K562 (cell line): ENCODE measurements around the gene RFPL3. TPM values are rescaled to one million over a fixed set of nuclear protein-coding genes. Genes with fewer than 3 reads are reported as not detected.

Experiments
- ATAC-seq: fragments of 200-7000 bp; cut with Tn5 transposase; 3 replicates; pipeline ENCODE4 v1.9.1; 2020; ENCODE audit warnings: moderate library complexity
- BruUV-seq: library from RNA; stranded (reverse); fragments of 400-500 nt; replicated peaks from 2 replicates; lab custom pipeline; 2021; lab: Mats Ljungman, UMichigan
- CTCF ChIA-PET: fragments of 300-600 bp; formaldehyde crosslinking; extraction: SDS; loops from one replicate; lab custom pipeline; 2021; ENCODE audit warnings: low intra/inter-chr PET ratio; lab: Yijun Ruan, JAX
- POLR2A ChIA-PET: fragments of 300-600, 350-650 bp; sonication (Branson Sonifier 250); formaldehyde crosslinking; extraction: SDS; loops from one replicate; lab custom pipeline; 2021; ENCODE audit warnings: antibody characterized with exemption, inconsistent platforms; lab: Yijun Ruan, JAX
- DNase-seq, 4 experiments: peaks; one replicate each; pipeline versions ENCODE4 v3.0.0 to v3.0.0-alpha.2; 2011 to 2018; ENCODE audit warnings: low spot score in 3 of 4, mixed read lengths in 3 of 4; ENCODE audit errors: extremely low read depth in 1 of 4
- FAIRE-seq: peaks from 2 replicates; lab custom pipeline; 2011; peaks lifted over from hg19 to GRCh38; lab: Jason Lieb, UNC
- H2AFZ ChIP-seq: 2 replicates; pipeline ENCODE4 v1.6.0; 2011; ENCODE audit warnings: low read depth, low read length, control low read depth, inconsistent platforms
- H3K27ac ChIP-seq: fragments of 200-600 bp; 3 replicates; pipeline ENCODE4 v1.8.0; 2011; ENCODE audit warnings: low read depth, mild to moderate bottlenecking, control low read depth, inconsistent platforms, low read length, moderate library complexity, mixed read lengths; ENCODE audit errors: extremely low read depth
- H3K27me3 ChIP-seq, 2 experiments: fragments of 300-600 bp in 1 of 2; 2 replicates in 1 of 2; 3 replicates in 1 of 2; pipeline versions ENCODE4 v1.6.0 to v1.8.0; 2011; ENCODE audit warnings: inconsistent platforms in 2 of 2, low read length in 2 of 2, mild to moderate bottlenecking in 1 of 2, mixed read lengths in 1 of 2, moderate library complexity in 1 of 2; ENCODE audit not compliant: control insufficient read depth in 2 of 2, insufficient read depth in 2 of 2
- H3K36me3 ChIP-seq: fragments of 300-600 bp; 3 replicates; pipeline ENCODE4 v1.8.0; 2011; ENCODE audit warnings: mild to moderate bottlenecking, low read length, inconsistent platforms; ENCODE audit not compliant: control insufficient read depth, insufficient read depth
- H3K4me1 ChIP-seq, 2 experiments: fragments of 200-600 bp in 1 of 2; replicated peaks in 1 of 2; 2 replicates in 1 of 2; 3 replicates in 1 of 2; pipeline versions ENCODE4 v1.5.1 to v1.8.0; 2011; ENCODE audit warnings: inconsistent platforms in 2 of 2, low read length in 2 of 2, mild to moderate bottlenecking in 1 of 2, mixed read lengths in 1 of 2, moderate library complexity in 1 of 2; ENCODE audit not compliant: control insufficient read depth in 2 of 2, insufficient read depth in 2 of 2
- H3K4me2 ChIP-seq: 2 replicates; pipeline ENCODE4 v1.6.1; 2011; ENCODE audit warnings: low read length, control low read depth, inconsistent platforms, mixed read lengths; ENCODE audit not compliant: insufficient read depth
- H3K4me3 ChIP-seq: fragments of 200-600 bp; sonication (generic), shearing (Covaris generic); 2 replicates; pipeline ENCODE4 v1.5.1; 2016; ENCODE audit warnings: control low read depth, inconsistent platforms
- H3K79me2 ChIP-seq: fragments of 200-600 bp; 3 replicates; pipeline ENCODE4 v1.8.0; 2011; ENCODE audit warnings: low read length, inconsistent platforms; ENCODE audit not compliant: control insufficient read depth, insufficient read depth
- H3K9ac ChIP-seq, 2 experiments: 2 replicates each; pipeline versions ENCODE4 v1.6.0 to v1.6.1; 2011; ENCODE audit warnings: low read depth in 2 of 2, low read length in 2 of 2, control low read depth in 1 of 2, inconsistent platforms in 1 of 2, mild to moderate bottlenecking in 1 of 2, mixed read lengths in 1 of 2; ENCODE audit not compliant: insufficient read depth in 1 of 2
- H3K9me1 ChIP-seq: one replicate; pipeline ENCODE4 v1.6.0; 2011; ENCODE audit warnings: inconsistent platforms, mild to moderate bottlenecking, low read length, moderate library complexity; ENCODE audit not compliant: control insufficient read depth, insufficient read depth
- H3K9me3 ChIP-seq: replicated peaks from 2 replicates; pipeline ENCODE4 v1.5.1; 2011; ENCODE audit warnings: low read depth, low read length, inconsistent platforms; ENCODE audit not compliant: control insufficient read depth, insufficient read depth
- H4K20me1 ChIP-seq: replicated peaks from 2 replicates; pipeline ENCODE4 v1.6.1; 2011; ENCODE audit warnings: low read length, inconsistent platforms, mixed read lengths; ENCODE audit not compliant: control insufficient read depth, insufficient read depth
- ARID1B ChIP-seq: fragments of 450-650 bp; IDR thresholded peaks from 2 replicates; pipeline ENCODE4 v1.6.1; 2016; ENCODE audit warnings: antibody characterized with exemption, mild to moderate bottlenecking, inconsistent platforms
- CBFB ChIP-seq: sonication (generic); formaldehyde crosslinking; IDR thresholded peaks from 2 replicates; pipeline ENCODE4 v1.4.0; 2020; ENCODE audit warnings: mild to moderate bottlenecking, missing genetic modification reagents
- CEBPG ChIP-seq, 3 experiments: fragments of 200-800 bp in 1 of 3; sonication (Bioruptor generic) in 1 of 3; sonication (generic) in 1 of 3; formaldehyde crosslinking in 1 of 3; IDR thresholded peaks in 2 of 3; conservative IDR thresholded peaks in 1 of 3; 2 replicates each; pipeline versions ENCODE4 v1.6.1 to v1.8.0; 2016 to 2022; ENCODE audit warnings: missing compliant biosample characterization in 2 of 3, missing genetic modification characterization in 2 of 3, mild to moderate bottlenecking in 1 of 3, missing genetic modification reagents in 1 of 3
- DIDO1 ChIP-seq: fragments of 450-650 bp; IDR thresholded peaks from 2 replicates; pipeline ENCODE4 v1.6.1; 2016; ENCODE audit warnings: low read depth, missing biosample characterization, missing genetic modification characterization
- FOXA1 ChIP-seq: fragments of 450-650 bp; IDR thresholded peaks from 2 replicates; pipeline ENCODE4 v1.6.1; 2016; ENCODE audit warnings: mild to moderate bottlenecking, borderline replicate concordance
- FOXJ3 ChIP-seq: sonication (generic); formaldehyde crosslinking; IDR thresholded peaks from 2 replicates; pipeline ENCODE4 v1.4.0; 2020; ENCODE audit warnings: mild to moderate bottlenecking, missing genetic modification reagents
- GABPB1 ChIP-seq: sonication (generic); formaldehyde crosslinking; IDR thresholded peaks from 2 replicates; pipeline ENCODE4 v1.8.0; 2022; ENCODE audit warnings: mild to moderate bottlenecking, missing genetic modification reagents
- GABPB2 ChIP-seq: fragments of 250-450 bp; sonication (Bioruptor Pico); conservative IDR thresholded peaks from 2 replicates; pipeline ENCODE4 v1.5.1; 2021; ENCODE audit warnings: mild to moderate bottlenecking
- NONO ChIP-seq, 2 experiments: fragments of 200-400 bp in 1 of 2; fragments of 450-650 bp in 1 of 2; formaldehyde crosslinking in 1 of 2; IDR thresholded peaks; 2 replicates each; pipeline ENCODE4 v1.6.1; 2017; ENCODE audit warnings: low read depth in 2 of 2, mild to moderate bottlenecking in 2 of 2, moderate library complexity in 2 of 2, low read length in 1 of 2
- SPI1 ChIP-seq: IDR thresholded peaks from 2 replicates; pipeline ENCODE4 v1.6.1; 2011; ENCODE audit warnings: low read depth, low read length, control low read depth, borderline replicate concordance
- XRCC3 ChIP-seq: fragments of 450-650 bp; IDR thresholded peaks from 2 replicates; pipeline ENCODE4 v1.6.1; 2017; ENCODE audit warnings: mild to moderate bottlenecking, moderate library complexity
- ZNF23 ChIP-seq: fragments of 250-450 bp; sonication (Bioruptor Pico); IDR thresholded peaks from 2 replicates; pipeline ENCODE4 v1.4.0; 2020; ENCODE audit warnings: mild to moderate bottlenecking
- WGBS: fragments of 100-300 bp; shearing (Covaris generic); methylation state at CpG from one replicate; pipeline ENCODE4 v1.1.6; 2016; ENCODE audit warnings: low coverage, mixed read lengths; ENCODE audit not compliant: insufficient coverage; ENCODE audit errors: missing lambda C conversion rate; 5-methylcytosine and 5-hydroxymethylcytosine counted together
- in situ Hi-C: fragments of 300-500 bp; cut with MboI; formaldehyde crosslinking; loops from 4 replicates; pipeline ENCODE4 v1.15.0; 2018; ENCODE audit warnings: inconsistent platforms, mixed read lengths
- intact Hi-C: fragments of 100-400 bp; cut with micrococcal nuclease; formaldehyde crosslinking; loops from 2 replicates; pipeline ENCODE4 v1.14.2; 2022
- polyA plus RNA-seq, 8 experiments: library from polyadenylated mRNA; depleted of rRNA in 4 of 8; stranded (reverse) in 5 of 8; unstranded in 3 of 8; fragments of >200 nt; fragmentation: Nextera tagmentation in 2 of 8; fragmentation: Illumina TruSeq in 1 of 8; extraction: Ambion mirVana in 2 of 8; extraction: Trizol in 1 of 8; gene quantifications; 2 replicates each; pipeline versions ENCODE4 v1.2.1 to v1.2.3, GENCODE V29; 2011 to 2014; ENCODE audit warnings: inconsistent platforms in 1 of 8, missing spikeins in 1 of 8
- total RNA-seq, 7 experiments: library from RNA; depleted of rRNA in 6 of 7; stranded (reverse); fragments of >200 nt in 6 of 7; fragmentation: Illumina TruSeq in 2 of 7; extraction: Trizol in 2 of 7; gene quantifications; 2 replicates each; pipeline versions ENCODE4 v1.2.1 to v1.2.3, GENCODE V29; 2011 to 2021; ENCODE audit warnings: low replicate concordance in 1 of 7
- TF ChIP-seq, protein P1 (sequence below): fragments of 450-650 bp; IDR thresholded peaks from 2 replicates; pipeline ENCODE4 v1.7.1; 2018; ENCODE audit warnings: mild to moderate bottlenecking, low read depth; ENCODE audit not compliant: partially characterized antibody
- TF ChIP-seq, protein P2 (sequence below): fragments of 450-650 bp; conservative IDR thresholded peaks from 2 replicates; pipeline ENCODE4 v1.6.1; 2016; ENCODE audit warnings: missing genetic modification characterization, low read depth, mild to moderate bottlenecking, control low read depth, missing compliant biosample characterization
- TF ChIP-seq, protein P3 (sequence below): fragments of 200-800 bp; sonication (Bioruptor generic); IDR thresholded peaks from 2 replicates; pipeline ENCODE4 v1.6.1; 2017; ENCODE audit warnings: missing genetic modification characterization, missing compliant biosample characterization

The RFPL3 gene
- total and polyA plus RNA-seq, 9 of the 15 experiments (the other 6 are each of a cell fraction or from before 2014, with no cell fraction given): not detected

DNA sequence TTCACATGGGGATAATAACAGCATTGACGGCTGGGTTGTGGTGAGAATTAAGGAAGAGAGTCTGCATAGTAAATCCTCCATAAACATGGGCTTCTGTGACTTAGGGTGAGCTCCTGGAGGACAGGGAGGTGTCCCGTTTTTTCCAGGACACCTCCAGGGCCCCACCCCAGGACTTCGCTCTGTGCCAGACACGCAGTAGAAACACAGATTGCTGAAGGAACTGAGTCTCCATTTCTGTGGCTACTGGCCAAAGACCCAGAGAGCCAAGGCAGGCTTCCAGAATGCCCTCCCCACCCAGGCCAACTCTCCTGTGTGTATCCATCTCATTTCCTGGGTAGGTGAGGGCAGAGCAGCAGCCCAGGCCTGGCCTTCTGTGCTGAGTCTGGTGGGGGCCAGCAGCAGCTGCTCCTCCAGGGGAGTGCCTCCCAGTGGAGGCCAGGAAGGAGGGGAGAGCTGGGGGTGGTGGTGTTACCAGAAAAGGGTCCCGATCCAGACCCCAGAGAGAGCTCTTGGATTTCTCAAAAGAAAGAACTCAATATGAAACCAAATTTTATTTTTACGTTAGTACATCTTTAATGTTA is 9.5 kb upstream of the RFPL3 start:
- no TSS peak for BruUV-seq
- ATAC-seq: no peak
- DNase-seq: no peak
- ChIA-PET CTCF (no interaction called here), POLR2A (no interaction called here)
- no peaks in the 10 kb centered on the region; a peak in 1 of 5 replicates for H3K4me1 ChIP-seq
- no peak overlapping the region for H3K4me3 ChIP-seq
- in situ Hi-C loops: no loop called here
- H3K9me1 ChIP-seq: no peaks in the 10 kb centered on the region
- no peaks in the 10 kb centered on the region for H3K9me3 ChIP-seq
- H3K4me2 ChIP-seq: no peak overlapping the region
- 10% methylated on average over 6 of the region's 6 CpGs for WGBS
- no peak for FAIRE-seq
- H4K20me1 ChIP-seq: no peaks in the 10 kb centered on the region
- peaks cover 0 to 7% of the 10 kb centered on the region in 2 experiments; a peak in 3 of 5 replicates for H3K27me3 ChIP-seq
- no peak overlapping the region for H3K27ac ChIP-seq
- H3K36me3 ChIP-seq: no peaks in the 10 kb centered on the region
- no peak overlapping the region for H2AFZ ChIP-seq
- H3K9ac ChIP-seq: no peak overlapping the region
- no peaks in the 10 kb centered on the region for H3K79me2 ChIP-seq
- intact Hi-C loops: no loop called here
- no peak for TF ChIP-seq CBFB
- TF ChIP-seq, protein P1, sequence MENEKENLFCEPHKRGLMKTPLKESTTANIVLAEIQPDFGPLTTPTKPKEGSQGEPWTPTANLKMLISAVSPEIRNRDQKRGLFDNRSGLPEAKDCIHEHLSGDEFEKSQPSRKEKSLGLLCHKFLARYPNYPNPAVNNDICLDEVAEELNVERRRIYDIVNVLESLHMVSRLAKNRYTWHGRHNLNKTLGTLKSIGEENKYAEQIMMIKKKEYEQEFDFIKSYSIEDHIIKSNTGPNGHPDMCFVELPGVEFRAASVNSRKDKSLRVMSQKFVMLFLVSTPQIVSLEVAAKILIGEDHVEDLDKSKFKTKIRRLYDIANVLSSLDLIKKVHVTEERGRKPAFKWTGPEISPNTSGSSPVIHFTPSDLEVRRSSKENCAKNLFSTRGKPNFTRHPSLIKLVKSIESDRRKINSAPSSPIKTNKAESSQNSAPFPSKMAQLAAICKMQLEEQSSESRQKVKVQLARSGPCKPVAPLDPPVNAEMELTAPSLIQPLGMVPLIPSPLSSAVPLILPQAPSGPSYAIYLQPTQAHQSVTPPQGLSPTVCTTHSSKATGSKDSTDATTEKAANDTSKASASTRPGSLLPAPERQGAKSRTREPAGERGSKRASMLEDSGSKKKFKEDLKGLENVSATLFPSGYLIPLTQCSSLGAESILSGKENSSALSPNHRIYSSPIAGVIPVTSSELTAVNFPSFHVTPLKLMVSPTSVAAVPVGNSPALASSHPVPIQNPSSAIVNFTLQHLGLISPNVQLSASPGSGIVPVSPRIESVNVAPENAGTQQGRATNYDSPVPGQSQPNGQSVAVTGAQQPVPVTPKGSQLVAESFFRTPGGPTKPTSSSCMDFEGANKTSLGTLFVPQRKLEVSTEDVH: no peak
- TF ChIP-seq NONO (IDR thresholded peaks at IDR 0.05; ENCODE audit: low read depth in 2 of 2, low read length in 1 of 2): no peak
- TF ChIP-seq GABPB2 (CRISPR knock-in tag): no peak
- no peak for TF ChIP-seq CEBPG (CRISPR knock-in tag; IDR thresholded peaks at IDR 0.05)
- no peak for TF ChIP-seq CEBPG (tag; conservative IDR thresholded peaks at IDR 0.05 in 1 of 2, IDR thresholded peaks at IDR 0.05 in 1 of 2)
- TF ChIP-seq, protein P2, sequence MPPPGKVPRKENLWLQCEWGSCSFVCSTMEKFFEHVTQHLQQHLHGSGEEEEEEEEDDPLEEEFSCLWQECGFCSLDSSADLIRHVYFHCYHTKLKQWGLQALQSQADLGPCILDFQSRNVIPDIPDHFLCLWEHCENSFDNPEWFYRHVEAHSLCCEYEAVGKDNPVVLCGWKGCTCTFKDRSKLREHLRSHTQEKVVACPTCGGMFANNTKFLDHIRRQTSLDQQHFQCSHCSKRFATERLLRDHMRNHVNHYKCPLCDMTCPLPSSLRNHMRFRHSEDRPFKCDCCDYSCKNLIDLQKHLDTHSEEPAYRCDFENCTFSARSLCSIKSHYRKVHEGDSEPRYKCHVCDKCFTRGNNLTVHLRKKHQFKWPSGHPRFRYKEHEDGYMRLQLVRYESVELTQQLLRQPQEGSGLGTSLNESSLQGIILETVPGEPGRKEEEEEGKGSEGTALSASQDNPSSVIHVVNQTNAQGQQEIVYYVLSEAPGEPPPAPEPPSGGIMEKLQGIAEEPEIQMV (tag): no peak
- TF ChIP-seq FOXA1: no peak
- no peak for TF ChIP-seq GABPB1
- TF ChIP-seq XRCC3: no peak
- no peak for TF ChIP-seq FOXJ3 (CRISPR knock-in tag)
- TF ChIP-seq, protein P3, sequence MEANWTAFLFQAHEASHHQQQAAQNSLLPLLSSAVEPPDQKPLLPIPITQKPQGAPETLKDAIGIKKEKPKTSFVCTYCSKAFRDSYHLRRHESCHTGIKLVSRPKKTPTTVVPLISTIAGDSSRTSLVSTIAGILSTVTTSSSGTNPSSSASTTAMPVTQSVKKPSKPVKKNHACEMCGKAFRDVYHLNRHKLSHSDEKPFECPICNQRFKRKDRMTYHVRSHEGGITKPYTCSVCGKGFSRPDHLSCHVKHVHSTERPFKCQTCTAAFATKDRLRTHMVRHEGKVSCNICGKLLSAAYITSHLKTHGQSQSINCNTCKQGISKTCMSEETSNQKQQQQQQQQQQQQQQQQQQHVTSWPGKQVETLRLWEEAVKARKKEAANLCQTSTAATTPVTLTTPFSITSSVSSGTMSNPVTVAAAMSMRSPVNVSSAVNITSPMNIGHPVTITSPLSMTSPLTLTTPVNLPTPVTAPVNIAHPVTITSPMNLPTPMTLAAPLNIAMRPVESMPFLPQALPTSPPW (CRISPR knock-in tag): no peak
- no peak for TF ChIP-seq DIDO1
- no peak for TF ChIP-seq ARID1B
- TF ChIP-seq SPI1: no peak
- no peak for TF ChIP-seq ZNF23
